ENCODE results near the gene CFAP58.

The CFAP58 gene

GRCh38 chr10:104334965-104335650 is 18.5 kb upstream of the CFAP58 start:
- peak; percentile 60 for DNase-seq

DNA sequence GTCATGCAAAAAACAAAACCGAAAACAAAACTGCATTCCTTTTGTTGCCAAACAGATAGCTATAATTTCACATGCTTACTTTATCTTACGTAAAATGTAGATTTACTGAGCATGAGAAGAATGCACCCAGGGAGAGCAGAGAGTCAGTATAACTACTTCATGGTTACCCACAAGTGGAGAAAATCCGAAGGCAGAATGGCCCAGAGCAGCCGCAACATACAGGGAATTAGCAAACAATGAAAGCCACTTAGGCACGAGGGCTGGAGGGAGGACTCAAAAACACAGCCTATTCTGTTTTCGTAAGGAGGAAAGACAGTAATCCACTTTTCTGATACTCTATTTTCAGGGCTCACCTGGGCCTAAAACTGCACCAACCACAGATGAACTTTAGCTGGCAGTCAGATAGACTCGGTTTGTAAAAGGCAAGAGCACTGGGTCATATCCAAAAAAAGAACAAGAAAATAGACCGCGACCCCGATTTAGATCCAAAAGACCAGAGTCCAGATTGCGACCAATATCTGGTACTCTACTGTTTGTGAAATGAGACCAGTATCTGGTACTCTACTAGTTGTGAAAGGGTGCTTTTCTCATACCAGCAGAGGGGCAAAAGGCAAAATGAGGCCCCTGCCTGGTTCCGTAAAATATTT is 16.7 kb upstream of the CFAP58 start:
- DNase-seq: no peak

DNA sequence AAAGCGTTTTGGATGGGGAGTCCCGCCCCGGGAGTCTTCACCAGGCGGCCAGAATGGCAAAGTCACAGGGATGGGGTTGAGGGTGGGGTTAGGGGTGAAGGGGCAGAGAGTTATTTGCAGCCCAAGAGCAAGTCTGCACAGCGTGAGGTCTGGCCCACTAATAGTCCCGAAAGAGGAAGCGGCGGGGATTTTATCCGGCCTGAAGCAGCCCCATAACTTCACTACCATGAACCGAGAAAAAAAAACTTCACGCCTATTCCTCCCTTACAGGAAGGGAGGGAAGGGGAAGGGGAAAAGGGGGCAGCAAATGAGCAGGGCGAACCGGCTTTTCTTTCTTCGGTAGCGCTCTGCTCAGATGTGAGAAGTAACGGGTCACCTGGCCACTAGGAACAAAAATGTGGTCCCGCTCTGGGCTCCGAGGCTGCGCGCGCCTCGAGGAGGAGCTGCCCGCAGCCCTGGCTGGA is 16.1 kb upstream of the CFAP58 start:
- peak; percentile 19 for DNase-seq

- DNase-seq: peak; percentile 21
These were observed 15.5 kb upstream of the CFAP58 start, which contains the start of gene ITPRIP for GRCh38 chr10:104337985-104338735. TSS of gene ITPRIP (minus strand) at chr10:104338465. CDS start at chr10:104316051, 22,414 bp downstream.

DNA sequence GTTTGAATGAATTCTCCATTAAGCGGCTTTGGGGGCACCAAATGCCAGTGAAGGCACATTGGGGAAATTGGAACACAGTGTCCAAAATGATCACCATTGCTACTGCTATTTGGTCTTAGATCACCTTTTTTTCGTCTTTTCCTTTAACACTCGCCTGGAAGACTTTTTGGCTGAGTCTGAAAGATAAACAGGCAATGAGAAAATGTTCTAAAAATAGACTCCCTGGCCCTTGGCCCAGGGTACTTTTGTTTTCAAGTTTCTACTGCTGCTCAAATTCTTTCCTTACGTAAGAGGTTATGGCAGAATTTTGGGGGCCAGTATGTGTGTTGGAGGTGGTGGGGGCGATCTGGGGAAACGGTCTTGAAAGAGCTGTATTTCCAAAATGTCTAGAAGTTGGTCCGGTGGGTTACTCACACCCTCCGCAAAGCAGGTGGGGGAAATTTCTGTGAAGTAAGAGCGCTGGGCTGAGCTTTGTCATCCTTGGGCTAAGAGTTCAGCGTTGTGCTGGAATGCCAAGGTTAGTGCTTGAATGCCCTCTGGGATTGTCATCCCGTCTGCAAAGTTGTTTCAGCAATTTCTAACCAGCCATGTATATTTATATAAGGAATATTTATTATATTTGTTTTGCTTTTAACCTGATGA is 14.0 kb upstream of the CFAP58 start:
- no peak for DNase-seq

GRCh38 chr10:104340111-104340526 is 13.5 kb upstream of the CFAP58 start:
- DNase-seq: no peak

DNA sequence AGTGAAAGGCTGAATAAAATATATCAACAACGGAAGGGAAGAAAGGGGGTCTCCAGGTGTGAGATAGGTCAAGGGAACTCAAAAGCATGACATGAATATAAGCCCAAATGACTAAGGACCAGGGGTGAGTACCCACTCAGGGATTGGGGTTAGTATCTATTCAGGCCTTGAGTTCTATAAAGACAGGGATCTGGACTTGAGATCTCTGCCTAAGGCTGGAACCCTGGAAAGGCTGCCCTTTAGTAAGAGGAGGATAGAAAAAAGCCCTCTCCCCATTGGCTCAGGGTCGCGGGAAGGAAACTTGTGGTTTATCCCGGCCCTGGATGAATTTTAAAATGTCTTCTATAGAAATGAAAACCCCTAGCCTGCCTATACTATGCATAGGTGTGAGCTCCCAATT is 13.0 kb upstream of the CFAP58 start:
- DNase-seq: no peak

GRCh38 chr10:104342941-104343411 is 10.7 kb upstream of the CFAP58 start:
- DNase-seq: no peak

DNA sequence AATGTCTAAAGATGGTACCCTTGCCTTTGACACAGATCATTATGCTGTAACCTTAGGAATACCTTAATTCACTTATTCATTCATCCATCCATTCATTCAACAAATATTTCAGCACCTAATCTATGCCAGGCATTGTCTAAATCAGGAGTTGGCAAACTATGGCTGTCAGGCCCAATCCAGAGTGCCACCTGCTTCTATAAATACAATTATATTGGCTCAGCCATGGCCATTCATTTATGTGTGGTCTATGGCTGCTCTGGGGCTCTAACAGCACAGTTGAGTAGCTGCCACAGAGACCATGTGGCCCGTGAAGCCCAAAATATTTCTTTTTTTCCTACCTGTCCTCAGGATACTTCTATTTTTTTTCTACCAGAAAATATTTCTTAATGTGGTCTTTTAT is 9.4 kb upstream of the CFAP58 start:
- DNase-seq: no peak

GRCh38 chr10:104345515-104345914 is 8.1 kb upstream of the CFAP58 start:
- DNase-seq: no peak

GRCh38 chr10:104345941-104346340 is 7.7 kb upstream of the CFAP58 start:
- no peak for DNase-seq

GRCh38 chr10:104347295-104348045 is 6.2 kb upstream of the CFAP58 start:
- no peak for DNase-seq

GRCh38 chr10:104348601-104349000 is 5.0 kb upstream of the CFAP58 start:
- DNase-seq: no peak

GRCh38 chr10:104349623-104350126 is 4.0 kb upstream of the CFAP58 start:
- DNase-seq: no peak

GRCh38 chr10:104350127-104350635 is 3.5 kb upstream of the CFAP58 start:
- DNase-seq: peak; percentile 59

GRCh38 chr10:104351061-104351702 is 2.5 kb upstream of the CFAP58 start:
- no peak for DNase-seq

DNA sequence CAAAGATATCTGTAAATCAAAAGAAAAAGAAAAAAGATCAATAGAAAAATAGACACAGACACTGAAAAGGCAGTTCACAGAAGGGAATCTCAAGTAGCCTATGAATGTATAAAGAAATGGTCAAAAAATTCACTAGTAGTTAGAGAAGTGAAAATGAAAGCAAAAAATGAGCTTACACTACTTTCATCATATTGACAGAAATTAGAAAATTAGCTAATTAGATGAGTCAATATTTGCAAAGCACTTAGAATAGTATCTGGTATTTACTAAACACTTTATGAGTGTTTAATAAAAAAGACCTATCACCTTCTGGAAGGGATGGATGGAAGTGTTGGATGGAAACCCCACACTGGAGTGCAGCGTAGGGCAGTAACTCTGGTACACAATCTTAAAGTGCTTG is 1.7 kb upstream of the CFAP58 start:
- no peak for DNase-seq

GRCh38 chr10:104359811-104360210 is 6.2 kb downstream of the CFAP58 start:
- DNase-seq: no peak

DNA sequence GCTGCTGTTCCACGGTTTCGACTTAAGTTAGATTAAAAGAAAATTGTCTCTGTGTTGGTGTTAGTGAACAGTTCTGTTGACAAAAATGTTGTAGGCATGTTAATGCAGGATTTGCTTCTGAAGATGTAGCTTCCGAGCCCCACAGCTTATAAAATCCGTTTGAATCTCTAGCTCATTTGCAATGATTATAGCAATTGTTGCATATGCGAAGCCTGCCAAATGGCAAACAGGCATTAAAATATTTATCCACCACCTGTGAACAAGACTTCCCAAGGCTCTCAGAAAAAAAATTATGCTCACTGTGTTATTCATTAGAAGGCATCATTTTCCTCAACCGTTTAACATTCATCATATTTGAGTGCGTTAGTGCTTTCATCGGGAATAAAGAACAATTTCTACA is 14.3 kb downstream of the CFAP58 start:
- DNase-seq: no peak

DNA sequence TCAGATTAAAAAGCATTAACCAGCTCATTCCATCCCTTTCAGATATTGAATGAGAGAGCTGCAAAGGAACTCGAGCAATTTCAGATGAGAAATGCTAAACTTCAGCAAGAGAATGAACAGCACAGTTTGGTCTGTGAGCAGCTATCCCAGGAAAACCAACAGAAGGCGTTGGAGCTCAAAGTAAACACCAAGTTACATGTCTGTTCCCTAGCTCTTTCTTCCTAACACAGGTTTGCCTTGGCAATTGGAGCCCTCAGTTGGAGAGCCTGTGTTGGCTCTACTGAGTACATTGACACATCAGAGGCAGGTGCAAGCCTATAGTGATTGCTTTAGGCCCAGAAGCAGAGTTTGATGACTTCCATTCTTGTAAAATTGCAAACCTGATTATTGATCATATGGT is 14.7 kb downstream of the CFAP58 start:
- no peak for DNase-seq

DNA sequence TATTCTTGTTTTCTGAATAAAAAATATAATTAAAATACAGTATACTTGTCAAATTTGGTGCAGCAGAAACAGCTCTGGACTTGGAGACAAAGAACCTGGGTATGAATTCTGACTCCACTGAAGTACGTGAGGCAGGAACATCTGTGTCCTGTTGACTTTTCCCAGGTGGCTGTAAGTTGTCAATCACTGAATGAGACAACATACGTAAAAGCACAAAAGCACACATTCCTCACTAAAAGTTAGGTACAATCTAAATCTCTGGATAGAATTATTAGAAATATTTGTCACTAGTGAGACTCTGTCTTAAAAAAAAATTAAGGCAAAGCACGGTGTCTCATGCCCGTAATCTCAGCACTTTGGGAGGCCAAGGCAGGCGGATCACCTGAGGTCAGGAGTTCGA is 18.1 kb downstream of the CFAP58 start:
- DNase-seq: no peak
